C4-2B (cell line): Measurements from ENCODE around the gene ABCE1.

Experiments used
- ZFX ChIP-seq: fragments of 450-650 bp; IDR thresholded peaks from 2 replicates; pipeline ENCODE4 v1.6.1; 2017
- TF ChIP-seq, protein P1 (sequence below): fragments of 450-650 bp; conservative IDR thresholded peaks from 2 replicates; pipeline ENCODE4 v1.5.1; 2017; ENCODE audit warnings: mild to moderate bottlenecking

DNA sequence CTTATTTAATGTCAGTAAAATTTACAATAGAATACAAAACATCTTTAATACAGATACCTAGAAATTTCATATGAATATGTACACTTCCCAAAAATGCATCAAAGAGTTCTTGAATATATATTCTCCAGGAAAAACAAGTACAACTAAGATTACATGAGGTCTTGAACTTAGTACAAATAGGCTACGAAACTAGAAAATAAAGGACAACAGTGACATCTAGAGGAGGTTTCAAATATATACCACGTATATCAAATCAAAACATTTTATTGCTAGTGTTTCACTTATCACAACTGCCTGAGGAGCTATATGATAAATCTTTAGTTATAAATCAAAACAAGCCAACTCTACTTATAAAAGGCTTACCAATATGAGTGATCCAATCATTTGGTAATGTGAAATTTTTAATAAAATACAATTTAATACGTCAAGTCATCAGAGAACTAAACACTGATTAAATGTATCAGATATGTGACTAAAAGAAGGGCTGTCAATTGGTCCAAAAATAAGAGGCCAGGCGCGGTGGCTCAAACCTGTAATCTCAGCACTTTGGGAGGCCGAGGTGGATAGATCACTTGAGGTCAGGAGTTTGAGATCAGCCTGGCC is 36.7 kb upstream of the ABCE1 start:
- TF ChIP-seq, protein P1, sequence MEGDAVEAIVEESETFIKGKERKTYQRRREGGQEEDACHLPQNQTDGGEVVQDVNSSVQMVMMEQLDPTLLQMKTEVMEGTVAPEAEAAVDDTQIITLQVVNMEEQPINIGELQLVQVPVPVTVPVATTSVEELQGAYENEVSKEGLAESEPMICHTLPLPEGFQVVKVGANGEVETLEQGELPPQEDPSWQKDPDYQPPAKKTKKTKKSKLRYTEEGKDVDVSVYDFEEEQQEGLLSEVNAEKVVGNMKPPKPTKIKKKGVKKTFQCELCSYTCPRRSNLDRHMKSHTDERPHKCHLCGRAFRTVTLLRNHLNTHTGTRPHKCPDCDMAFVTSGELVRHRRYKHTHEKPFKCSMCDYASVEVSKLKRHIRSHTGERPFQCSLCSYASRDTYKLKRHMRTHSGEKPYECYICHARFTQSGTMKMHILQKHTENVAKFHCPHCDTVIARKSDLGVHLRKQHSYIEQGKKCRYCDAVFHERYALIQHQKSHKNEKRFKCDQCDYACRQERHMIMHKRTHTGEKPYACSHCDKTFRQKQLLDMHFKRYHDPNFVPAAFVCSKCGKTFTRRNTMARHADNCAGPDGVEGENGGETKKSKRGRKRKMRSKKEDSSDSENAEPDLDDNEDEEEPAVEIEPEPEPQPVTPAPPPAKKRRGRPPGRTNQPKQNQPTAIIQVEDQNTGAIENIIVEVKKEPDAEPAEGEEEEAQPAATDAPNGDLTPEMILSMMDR: peak; percentile 57
- TF ChIP-seq ZFX: no peak
